Measurements from ENCODE around the gene TMC4.

- TF ChIP-seq CTCF (IDR thresholded peaks at IDR 0.05) (no peak), EZH2 (IDR thresholded peaks at IDR 0.05; ENCODE audit: borderline replicate concordance, insufficient read depth, low read depth, low read length, poor library complexity, severe bottlenecking) (no peak)
Observed at GRCh38 chr19:54162884-54163283, 10.1 kb downstream of the TMC4 start.

Measured in B cell (primary cell).